Kidney epithelial cell (primary cell): Measurements from ENCODE around the gene MACROD2. TPM values are rescaled to one million over a fixed set of nuclear protein-coding genes. Genes with fewer than 3 reads are reported as not detected.

ENCODE experiments used
- DNase-seq: peaks from one replicate; pipeline ENCODE4 v3.0.0-alpha.2; 2010; ENCODE audit warnings: low read depth
- H3K27me3 ChIP-seq: 2 replicates; pipeline ENCODE4 v1.6.0; 2011; ENCODE audit warnings: low read length; ENCODE audit not compliant: control insufficient read depth, insufficient read depth
- H3K36me3 ChIP-seq: 2 replicates; pipeline ENCODE4 v1.5.1; 2011; ENCODE audit warnings: low read length; ENCODE audit not compliant: control insufficient read depth, insufficient read depth
- H3K4me3 ChIP-seq: 2 replicates; pipeline ENCODE4 v1.5.1; 2011; ENCODE audit warnings: low read depth, mild to moderate bottlenecking, control low read depth, low read length
- CTCF ChIP-seq: IDR thresholded peaks from 2 replicates; pipeline ENCODE4 v1.5.1; 2011; ENCODE audit warnings: mild to moderate bottlenecking, moderate library complexity, low read length, control low read depth, inconsistent platforms; ENCODE audit not compliant: insufficient read depth, poor library complexity, severe bottlenecking
- total RNA-seq: library from RNA; depleted of rRNA; stranded (reverse); fragments of >200 nt; gene quantifications from 2 replicates; pipeline ENCODE4 v1.2.3, GENCODE V29; 2015

MACROD2 gene
- total RNA-seq, 1 donor from 2014 or later: 0.79 TPM

- TF ChIP-seq CTCF: no peak
- Histone ChIP-seq H3K36me3 (no peaks in the 10 kb centered on the region), H3K4me3 (no peak overlapping the region), H3K27me3 (no peaks in the 10 kb centered on the region)
- no peak for DNase-seq
These were observed 892.8 kb downstream of the MACROD2 start for GRCh38 chr20:14888134-14888533.

- DNase-seq: no peak
- Histone ChIP-seq H3K4me3 (no peak overlapping the region), H3K27me3 (no peaks in the 10 kb centered on the region), H3K36me3 (no peaks in the 10 kb centered on the region)
- no peak for TF ChIP-seq CTCF
These were observed 894.4 kb downstream of the MACROD2 start for GRCh38 chr20:14889496-14890255.

GRCh38 chr20:14890713-14891112 is 895.4 kb downstream of the MACROD2 start:
- no peak overlapping the region for H3K4me3 ChIP-seq
- H3K27me3 ChIP-seq: no peaks in the 10 kb centered on the region
- no peak for DNase-seq
- no peaks in the 10 kb centered on the region for H3K36me3 ChIP-seq
- TF ChIP-seq CTCF: no peak

- H3K4me3 ChIP-seq: no peak overlapping the region
- no peak for DNase-seq
- no peak for TF ChIP-seq CTCF
- no peaks in the 10 kb centered on the region for H3K36me3 ChIP-seq
- no peaks in the 10 kb centered on the region for H3K27me3 ChIP-seq
These were observed 897.5 kb downstream of the MACROD2 start for GRCh38 chr20:14892782-14893181.

GRCh38 chr20:14896569-14896968 is 901.3 kb downstream of the MACROD2 start:
- Histone ChIP-seq H3K36me3 (no peaks in the 10 kb centered on the region), H3K27me3 (no peaks in the 10 kb centered on the region), H3K4me3 (no peak overlapping the region)
- TF ChIP-seq CTCF: no peak
- DNase-seq: no peak

- H3K4me3 ChIP-seq: no peak overlapping the region
- TF ChIP-seq CTCF: no peak
- H3K36me3 ChIP-seq: no peaks in the 10 kb centered on the region
- DNase-seq: no peak
- H3K27me3 ChIP-seq: no peaks in the 10 kb centered on the region
These were observed 902.3 kb downstream of the MACROD2 start for GRCh38 chr20:14897608-14898007.
